GM12878 (cell line): ENCODE results near the gene TMCO1.

Experiments
- CBFB ChIP-seq: IDR thresholded peaks from 2 replicates; pipeline ENCODE4 v1.6.1; 2016; ENCODE audit warnings: antibody characterized with exemption, low read depth
- CEBPB ChIP-seq, 2 experiments: fragments of 150-350 bp in 1 of 2; IDR thresholded peaks; 2 replicates each; pipeline ENCODE4 v1.6.1; 2012 to 2014; ENCODE audit warnings: low read depth in 2 of 2, low read length in 2 of 2, borderline replicate concordance in 1 of 2, inconsistent platforms in 1 of 2
- CTCF ChIP-seq, 3 experiments: IDR thresholded peaks in 2 of 3; conservative IDR thresholded peaks in 1 of 3; 2 replicates each; pipeline ENCODE4 v1.5.1; 2011; ENCODE audit warnings: low read depth in 3 of 3, low read length in 3 of 3, mild to moderate bottlenecking in 3 of 3, control low read depth in 2 of 3, moderate library complexity in 2 of 3, inconsistent platforms in 1 of 3, mixed read lengths in 1 of 3; ENCODE audit not compliant: control insufficient read depth in 2 of 3, insufficient read depth in 1 of 3; ENCODE audit errors: extremely low read depth in 1 of 3
- EGR1 ChIP-seq, 2 experiments: IDR thresholded peaks; 1 replicate in 1 of 2; 2 replicates in 1 of 2; pipeline ENCODE4 v1.6.1; 2011 to 2012; ENCODE audit warnings: low read depth in 2 of 2, low read length in 2 of 2, borderline replicate concordance in 1 of 2, mild to moderate bottlenecking in 1 of 2, moderate library complexity in 1 of 2
- EP300 ChIP-seq, 2 experiments: fragments of 150-350 bp in 1 of 2; IDR thresholded peaks; 2 replicates each; pipeline ENCODE4 v1.6.1; 2011 to 2012; ENCODE audit warnings: low read depth in 2 of 2, low read length in 2 of 2, borderline replicate concordance in 1 of 2, improper control_type of control experiment in 1 of 2, inconsistent platforms in 1 of 2; ENCODE audit not compliant: control insufficient read depth in 1 of 2
- EZH2 ChIP-seq: IDR thresholded peaks from 2 replicates; pipeline ENCODE4 v1.6.1; 2012; ENCODE audit warnings: low read depth, mild to moderate bottlenecking, control low read depth, inconsistent platforms, low read length, borderline replicate concordance; ENCODE audit not compliant: control insufficient read depth
- POLR2AphosphoS5 ChIP-seq: IDR thresholded peaks from 2 replicates; pipeline ENCODE4 v1.6.1; 2011; ENCODE audit warnings: mild to moderate bottlenecking, low read length, inconsistent platforms
- RUNX3 ChIP-seq: IDR thresholded peaks from 2 replicates; pipeline ENCODE4 v1.6.1; 2012; ENCODE audit warnings: low read length, inconsistent platforms
- SKIL ChIP-seq: fragments of 450-650 bp; IDR thresholded peaks from 2 replicates; pipeline ENCODE4 v1.6.1; 2017; ENCODE audit warnings: mild to moderate bottlenecking, low read depth, inconsistent platforms; ENCODE audit not compliant: poor library complexity, severe bottlenecking
- SMC3 ChIP-seq: IDR thresholded peaks from 2 replicates; pipeline ENCODE4 v1.6.1; 2011; ENCODE audit warnings: low read length, improper control_type of control experiment, borderline replicate concordance
- TCF12 ChIP-seq: IDR thresholded peaks from 2 replicates; pipeline ENCODE4 v1.6.1; 2011; ENCODE audit warnings: low read depth, mild to moderate bottlenecking, low read length
- YY1 ChIP-seq: IDR thresholded peaks from 2 replicates; pipeline ENCODE4 v1.6.1; 2011; ENCODE audit warnings: low read depth, mild to moderate bottlenecking, low read length

DNA sequence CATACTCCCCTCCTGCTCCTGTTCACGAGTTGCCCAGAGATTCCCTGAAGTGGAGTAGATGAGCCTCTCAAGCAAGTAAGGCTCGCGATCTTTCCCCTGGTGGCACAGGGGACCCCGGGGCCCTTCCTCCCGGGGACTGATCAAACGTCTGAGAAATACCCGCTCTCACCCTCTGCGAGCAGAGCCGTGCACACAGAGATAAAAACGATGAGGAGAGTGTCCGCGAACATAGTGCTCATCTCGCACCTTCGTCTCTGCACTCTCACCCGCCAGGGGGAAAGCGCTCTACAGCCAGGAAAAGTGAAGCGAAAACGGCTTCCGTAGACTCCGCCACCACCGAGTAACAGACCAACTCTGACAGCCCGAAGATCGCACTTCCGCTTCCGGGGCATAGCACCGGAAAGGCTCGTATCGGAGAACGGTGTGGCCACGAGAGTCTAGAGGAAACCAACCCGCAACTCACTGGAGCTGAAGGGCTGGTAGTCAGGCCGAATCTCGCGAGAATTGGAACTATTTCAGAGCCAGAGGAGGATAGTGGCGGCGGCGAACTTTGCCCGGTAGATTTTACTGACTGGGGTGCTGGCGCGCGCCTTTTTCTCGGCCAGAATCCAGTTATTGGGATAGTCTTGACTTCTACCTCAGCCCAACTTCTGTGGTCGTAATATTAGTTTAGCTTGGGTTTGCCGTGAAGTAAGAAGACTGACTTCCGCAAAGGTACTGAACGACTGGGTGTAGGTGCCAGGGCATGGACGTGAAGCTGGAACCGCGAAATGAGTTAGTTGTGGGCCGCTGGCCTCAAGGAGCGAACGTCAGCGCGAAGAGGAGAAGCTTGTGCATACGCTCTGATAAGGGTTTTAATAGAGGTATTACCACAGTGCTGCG, at the start of gene TMCO1:
- TF ChIP-seq SMC3 (no peak), CBFB (peak; percentile 98), CTCF (IDR thresholded peaks at IDR 0.05 in 2 of 3, conservative IDR thresholded peaks at IDR 0.05 in 1 of 3; ENCODE audit: control insufficient read depth in 2 of 3, extremely low read depth in 1 of 3, insufficient read depth in 1 of 3, low read depth in 3 of 3, low read length in 3 of 3) (peak in 2 of 3 experiments; percentile 15 to 16; a peak in 2 of 6 replicates), POLR2AphosphoS5 (peak; percentile 98), EZH2 (no peak), EP300 (IDR thresholded peaks at IDR 0.05; ENCODE audit: borderline replicate concordance in 1 of 2, control insufficient read depth in 1 of 2, low read depth in 2 of 2, low read length in 2 of 2) (no peak), YY1 (peak; percentile 88), TCF12 (peak; percentile 50; the same call in 1 of the 2 replicates), RUNX3 (peak; percentile 77), SKIL (peak; percentile 73), EGR1 (IDR thresholded peaks at IDR 0.05; ENCODE audit: borderline replicate concordance in 1 of 2, low read depth in 2 of 2, low read length in 2 of 2) (peak in 1 of 2 experiments; percentile 20; a peak in 1 of 3 replicates), CEBPB (IDR thresholded peaks at IDR 0.05; ENCODE audit: borderline replicate concordance in 1 of 2, low read depth in 2 of 2, low read length in 2 of 2) (no peak)
